ENCODE measurements around the gene REPIN1. TPM values are rescaled to one million over a fixed set of nuclear protein-coding genes. Genes with fewer than 3 reads are reported as not detected.

The REPIN1 gene
- polyA plus RNA-seq, 1 of the 3 experiments (the other 2 are of a cell fraction), result 91.6 TPM

DNA sequence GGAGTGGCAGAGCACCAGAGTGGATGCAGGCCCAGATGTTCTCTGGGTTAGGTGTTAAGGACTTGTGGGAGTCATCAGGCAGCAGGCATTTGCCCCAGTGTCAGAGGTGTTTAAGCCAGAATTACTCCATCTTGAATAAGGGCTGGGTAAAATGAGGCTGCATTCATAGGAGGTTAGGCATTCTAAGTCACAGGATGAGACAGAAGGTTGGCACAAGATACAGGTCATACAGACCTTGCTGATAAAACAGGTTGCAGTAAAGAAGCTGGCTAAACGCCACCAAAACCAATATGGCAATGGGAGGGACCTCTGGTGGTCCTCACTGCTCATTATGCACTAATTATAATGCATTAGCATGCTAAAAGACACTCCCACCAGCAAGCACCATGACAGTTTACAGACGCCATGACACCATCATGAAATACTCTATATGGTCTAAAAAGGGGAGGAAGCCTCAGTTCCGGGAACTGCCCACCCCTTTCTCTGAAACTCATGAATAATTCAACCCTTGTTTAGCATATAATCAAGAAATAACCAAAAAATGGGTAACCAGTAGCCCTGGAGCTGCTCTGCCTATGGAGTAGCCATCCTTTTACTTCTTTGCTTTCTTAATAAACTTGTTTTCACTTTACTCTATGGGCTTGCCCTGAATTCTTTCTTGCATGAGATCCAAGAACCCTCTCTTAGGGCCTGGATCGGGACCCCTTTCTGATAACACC is 46.3 kb upstream of the REPIN1 start:
- H2AFZ ChIP-seq (ENCODE audit: low read depth), result peak overlapping the region; percentile 78
- H3K4me3 ChIP-seq (ENCODE audit: low read depth in 2 of 2, low read length in 1 of 2), result peak overlapping the region in 1 of 2 experiments; percentile 48; a peak in 2 of 4 replicates
- DNase-seq, result no peak
- H3K4me2 ChIP-seq, result peak overlapping the region; percentile 57; the same call in 1 of the 2 replicates
- 77% methylated on average over 4 of the region's 4 CpGs for WGBS (ENCODE audit: low lambda C conversion rate)
- H4K20me1 ChIP-seq (ENCODE audit: insufficient read depth), result no peaks in the 10 kb centered on the region
- H3K79me2 ChIP-seq (ENCODE audit: insufficient read depth), result no peaks in the 10 kb centered on the region
- no peak overlapping the region for H3K9ac ChIP-seq
- TF ChIP-seq, protein P1, sequence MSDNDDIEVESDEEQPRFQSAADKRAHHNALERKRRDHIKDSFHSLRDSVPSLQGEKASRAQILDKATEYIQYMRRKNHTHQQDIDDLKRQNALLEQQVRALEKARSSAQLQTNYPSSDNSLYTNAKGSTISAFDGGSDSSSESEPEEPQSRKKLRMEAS (IDR thresholded peaks at IDR 0.05; ENCODE audit: low read depth), result no peak
- 0 out of 2 replicates have a peak, but pooled peaks have one; percentile 37 for TF ChIP-seq FOXJ3 (CRISPR knock-in tag; IDR thresholded peaks at IDR 0.05)
- ChIA-PET POLR2A (no interaction called here), CTCF (interaction anchor here (1.1 to 1.8 kb wide), 4 partner anchors 9 to 548 kb away, joined by 3 to 4 read pairs (median 3); no protein-coding TSS in a partner anchor)
- H3F3A ChIP-seq (replicated peaks; ENCODE audit: insufficient read depth), result no peaks in the 10 kb centered on the region
- H3K36me3 ChIP-seq (replicated peaks in 1 of 2; ENCODE audit: control insufficient read depth in 1 of 2, insufficient read depth in 2 of 2, low read length in 1 of 2), result no peaks in the 10 kb centered on the region
- H3K4me1 ChIP-seq (ENCODE audit: control insufficient read depth in 1 of 2, insufficient read depth in 2 of 2, low read depth in 1 of 2, low read length in 1 of 2), result peaks cover 0 to 7% of the 10 kb centered on the region in 2 experiments; a peak in 1 of 4 replicates
- H3K27ac ChIP-seq (ENCODE audit: low read depth in 2 of 2, low read length in 1 of 2), result peak overlapping the region in 1 of 2 experiments; percentile 58; a peak in 1 of 4 replicates
- H3K9me2 ChIP-seq, result no peaks in the 10 kb centered on the region
- H3K9me3 ChIP-seq, result no peaks in the 10 kb centered on the region
- peaks cover 5% of the 10 kb centered on the region; the same call in 1 of the 2 replicates for H3K27me3 ChIP-seq (ENCODE audit: insufficient read depth)

DNA sequence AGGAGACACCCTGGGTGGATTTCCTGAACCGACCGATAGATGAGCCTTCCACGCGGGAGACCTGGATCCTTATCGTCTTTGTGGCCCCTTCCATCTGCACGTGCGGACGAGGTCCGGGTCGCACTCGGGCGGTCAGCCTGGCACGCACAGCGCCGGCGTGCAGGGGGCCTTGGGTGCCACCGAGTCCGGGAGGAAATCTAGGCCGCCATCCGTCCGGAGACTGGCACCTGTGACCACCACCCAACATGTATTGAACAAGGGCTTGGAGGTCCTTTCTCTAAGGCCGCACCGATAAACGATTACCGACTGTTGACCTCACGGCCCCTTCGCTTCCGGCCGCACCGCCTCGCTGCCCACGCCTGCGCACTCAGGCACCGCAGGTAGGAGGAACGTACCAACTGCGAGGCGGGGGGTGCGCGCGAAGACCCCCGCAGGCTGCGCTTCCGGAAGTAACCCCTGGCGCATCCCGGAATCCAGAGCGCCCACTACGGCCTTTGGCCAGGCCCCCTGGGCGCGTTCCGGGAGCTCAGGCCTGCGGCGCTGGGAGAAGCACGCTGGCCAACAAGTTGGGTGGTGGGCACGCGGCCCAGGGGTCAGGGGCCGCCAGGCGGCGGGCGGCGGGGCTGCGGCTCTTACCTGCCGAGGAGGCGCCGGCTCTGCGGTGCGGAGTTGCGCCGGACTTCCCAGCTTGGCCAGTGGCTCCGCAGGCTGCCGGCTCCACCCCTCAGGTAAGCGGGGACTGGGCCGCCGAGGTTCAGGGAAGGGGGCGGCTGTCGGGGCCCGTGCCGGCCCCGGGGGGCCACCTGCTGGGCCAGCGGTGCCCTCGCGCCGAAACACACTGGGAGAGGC is 45.6 kb upstream of the REPIN1 start, which contains the start of the genes ACTR3C and LRRC61:
TSS of gene ACTR3C (minus strand) at position 713 of the 849 bp plus-strand sequence. CDS start 28,249 bp downstream, outside the sequence.
TSS of gene LRRC61 (plus strand) at position 523 of the 849 bp plus-strand sequence. CDS start 13,507 bp downstream, outside the sequence.
- H2AFZ ChIP-seq (ENCODE audit: low read depth), result peak within 1 kb of the TSS; percentile 78
- H3K27me3 ChIP-seq (ENCODE audit: insufficient read depth), result peaks cover 5% of the 10 kb centered on the region; the same call in 1 of the 2 replicates
- CTCF ChIA-PET, result interaction anchor here (0.8 to 1.8 kb wide), 10 partner anchors 9 to 547 kb away, joined by 3 to 9 read pairs (median 3); partner anchors contain the start of gene REPIN1
- no peaks in the 10 kb centered on the region for H3K36me3 ChIP-seq (replicated peaks in 1 of 2; ENCODE audit: control insufficient read depth in 1 of 2, insufficient read depth in 2 of 2, low read length in 1 of 2)
- POLR2A ChIA-PET, result interaction anchor here (0.7 to 2.1 kb wide), 5 partner anchors 13 to 87 kb away, joined by 3 to 9 read pairs (median 3); partner anchors contain the start of gene REPIN1
- peak within 1 kb of the TSS in 1 of 2 experiments; percentile 58; a peak in 1 of 4 replicates for H3K27ac ChIP-seq (ENCODE audit: low read depth in 2 of 2, low read length in 1 of 2)
- peak within 1 kb of the TSS; percentile 38 to 48 for H3K4me3 ChIP-seq (ENCODE audit: low read depth in 2 of 2, low read length in 1 of 2)
- peaks cover 0 to 7% of the 10 kb centered on the region in 2 experiments; a peak in 1 of 4 replicates for H3K4me1 ChIP-seq (ENCODE audit: control insufficient read depth in 1 of 2, insufficient read depth in 2 of 2, low read depth in 1 of 2, low read length in 1 of 2)
- H3K9ac ChIP-seq, result no peak within 1 kb of the TSS
- peak; percentile 94 for DNase-seq
- H4K20me1 ChIP-seq (ENCODE audit: insufficient read depth), result no peaks in the 10 kb centered on the region
- TF ChIP-seq MXI1 (IDR thresholded peaks at IDR 0.05; ENCODE audit: low read depth, low read length) (0 out of 2 replicates have a peak, but pooled peaks have one; percentile 17), MEF2A (IDR thresholded peaks at IDR 0.05; ENCODE audit: borderline replicate concordance, low read depth) (no peak), RCOR1 (IDR thresholded peaks at IDR 0.05; ENCODE audit: low read length) (no peak), JUND (IDR thresholded peaks at IDR 0.05) (no peak), SMC3 (IDR thresholded peaks at IDR 0.05; ENCODE audit: low read depth, low read length) (no peak), ELF1 (IDR thresholded peaks at IDR 0.05) (no peak), RAD21 (IDR thresholded peaks at IDR 0.05; ENCODE audit: low read length) (no peak), NRF1 (IDR thresholded peaks at IDR 0.05; ENCODE audit: low read depth, low read length) (peak; percentile 55), TEAD4 (IDR thresholded peaks at IDR 0.05; ENCODE audit: borderline replicate concordance, insufficient read depth) (no peak), FOSL2 (IDR thresholded peaks at IDR 0.05; ENCODE audit: borderline replicate concordance, low read depth) (no peak), GATA2 (CRISPR knock-in tag; IDR thresholded peaks at IDR 0.05) (peak; percentile 53; the same call in 1 of the 2 replicates)
- TF ChIP-seq, protein P2, sequence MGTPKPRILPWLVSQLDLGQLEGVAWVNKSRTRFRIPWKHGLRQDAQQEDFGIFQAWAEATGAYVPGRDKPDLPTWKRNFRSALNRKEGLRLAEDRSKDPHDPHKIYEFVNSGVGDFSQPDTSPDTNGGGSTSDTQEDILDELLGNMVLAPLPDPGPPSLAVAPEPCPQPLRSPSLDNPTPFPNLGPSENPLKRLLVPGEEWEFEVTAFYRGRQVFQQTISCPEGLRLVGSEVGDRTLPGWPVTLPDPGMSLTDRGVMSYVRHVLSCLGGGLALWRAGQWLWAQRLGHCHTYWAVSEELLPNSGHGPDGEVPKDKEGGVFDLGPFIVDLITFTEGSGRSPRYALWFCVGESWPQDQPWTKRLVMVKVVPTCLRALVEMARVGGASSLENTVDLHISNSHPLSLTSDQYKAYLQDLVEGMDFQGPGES (IDR thresholded peaks at IDR 0.05; ENCODE audit: low read depth, low read length), result no peak
- TF ChIP-seq, protein P3, sequence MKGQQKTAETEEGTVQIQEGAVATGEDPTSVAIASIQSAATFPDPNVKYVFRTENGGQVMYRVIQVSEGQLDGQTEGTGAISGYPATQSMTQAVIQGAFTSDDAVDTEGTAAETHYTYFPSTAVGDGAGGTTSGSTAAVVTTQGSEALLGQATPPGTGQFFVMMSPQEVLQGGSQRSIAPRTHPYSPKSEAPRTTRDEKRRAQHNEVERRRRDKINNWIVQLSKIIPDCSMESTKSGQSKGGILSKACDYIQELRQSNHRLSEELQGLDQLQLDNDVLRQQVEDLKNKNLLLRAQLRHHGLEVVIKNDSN (IDR thresholded peaks at IDR 0.05; ENCODE audit: borderline replicate concordance, low read depth), result no peak
- TF ChIP-seq, protein P4, sequence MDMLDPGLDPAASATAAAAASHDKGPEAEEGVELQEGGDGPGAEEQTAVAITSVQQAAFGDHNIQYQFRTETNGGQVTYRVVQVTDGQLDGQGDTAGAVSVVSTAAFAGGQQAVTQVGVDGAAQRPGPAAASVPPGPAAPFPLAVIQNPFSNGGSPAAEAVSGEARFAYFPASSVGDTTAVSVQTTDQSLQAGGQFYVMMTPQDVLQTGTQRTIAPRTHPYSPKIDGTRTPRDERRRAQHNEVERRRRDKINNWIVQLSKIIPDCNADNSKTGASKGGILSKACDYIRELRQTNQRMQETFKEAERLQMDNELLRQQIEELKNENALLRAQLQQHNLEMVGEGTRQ (IDR thresholded peaks at IDR 0.05; ENCODE audit: borderline replicate concordance, low read depth, low read length), result no peak
- TF ChIP-seq, protein P5, sequence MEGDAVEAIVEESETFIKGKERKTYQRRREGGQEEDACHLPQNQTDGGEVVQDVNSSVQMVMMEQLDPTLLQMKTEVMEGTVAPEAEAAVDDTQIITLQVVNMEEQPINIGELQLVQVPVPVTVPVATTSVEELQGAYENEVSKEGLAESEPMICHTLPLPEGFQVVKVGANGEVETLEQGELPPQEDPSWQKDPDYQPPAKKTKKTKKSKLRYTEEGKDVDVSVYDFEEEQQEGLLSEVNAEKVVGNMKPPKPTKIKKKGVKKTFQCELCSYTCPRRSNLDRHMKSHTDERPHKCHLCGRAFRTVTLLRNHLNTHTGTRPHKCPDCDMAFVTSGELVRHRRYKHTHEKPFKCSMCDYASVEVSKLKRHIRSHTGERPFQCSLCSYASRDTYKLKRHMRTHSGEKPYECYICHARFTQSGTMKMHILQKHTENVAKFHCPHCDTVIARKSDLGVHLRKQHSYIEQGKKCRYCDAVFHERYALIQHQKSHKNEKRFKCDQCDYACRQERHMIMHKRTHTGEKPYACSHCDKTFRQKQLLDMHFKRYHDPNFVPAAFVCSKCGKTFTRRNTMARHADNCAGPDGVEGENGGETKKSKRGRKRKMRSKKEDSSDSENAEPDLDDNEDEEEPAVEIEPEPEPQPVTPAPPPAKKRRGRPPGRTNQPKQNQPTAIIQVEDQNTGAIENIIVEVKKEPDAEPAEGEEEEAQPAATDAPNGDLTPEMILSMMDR (IDR thresholded peaks at IDR 0.05), result no peak
- no peaks in the 10 kb centered on the region for H3K9me3 ChIP-seq
- H3K79me2 ChIP-seq (ENCODE audit: insufficient read depth), result no peaks in the 10 kb centered on the region
- H3F3A ChIP-seq (replicated peaks; ENCODE audit: insufficient read depth), result no peaks in the 10 kb centered on the region
- H3K9me2 ChIP-seq, result no peaks in the 10 kb centered on the region
- 27% methylated on average over 50 of the region's 82 CpGs for WGBS (ENCODE audit: low lambda C conversion rate)
- H3K4me2 ChIP-seq, result peak within 1 kb of the TSS; percentile 57; the same call in 1 of the 2 replicates
